ENCODE data around the gene NTRK2.

The NTRK2 gene

DNA sequence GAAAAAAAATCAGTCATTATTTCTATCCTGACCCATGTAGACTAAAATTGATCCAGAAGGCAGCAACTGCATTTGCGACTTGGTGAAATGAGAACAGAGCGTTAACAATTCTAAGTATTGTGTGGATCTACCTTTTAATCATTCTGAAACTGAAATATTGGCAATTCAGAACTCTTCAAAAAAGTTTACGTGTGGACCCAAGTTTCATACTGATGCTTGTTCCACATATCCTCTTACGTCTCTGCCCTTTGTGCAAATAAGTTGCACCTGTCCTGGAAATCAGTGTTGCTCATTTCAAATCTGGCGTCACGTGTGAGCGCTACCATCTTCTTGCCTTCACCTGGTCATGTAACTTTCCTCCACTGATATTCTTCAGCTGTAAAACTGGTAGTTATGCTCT lies 74.7 kb downstream of the NTRK2 start:
- Mint-ChIP-seq H3K9me3 (no peaks in the 10 kb centered on the region), H3K4me3 (no peak overlapping the region), H3K4me1 (no peaks in the 10 kb centered on the region), H3K27me3 (peaks cover 8% of the 10 kb centered on the region), H3K27ac (no peak overlapping the region)
- DNase-seq = no peak
- ATAC-seq = no peak

DNA sequence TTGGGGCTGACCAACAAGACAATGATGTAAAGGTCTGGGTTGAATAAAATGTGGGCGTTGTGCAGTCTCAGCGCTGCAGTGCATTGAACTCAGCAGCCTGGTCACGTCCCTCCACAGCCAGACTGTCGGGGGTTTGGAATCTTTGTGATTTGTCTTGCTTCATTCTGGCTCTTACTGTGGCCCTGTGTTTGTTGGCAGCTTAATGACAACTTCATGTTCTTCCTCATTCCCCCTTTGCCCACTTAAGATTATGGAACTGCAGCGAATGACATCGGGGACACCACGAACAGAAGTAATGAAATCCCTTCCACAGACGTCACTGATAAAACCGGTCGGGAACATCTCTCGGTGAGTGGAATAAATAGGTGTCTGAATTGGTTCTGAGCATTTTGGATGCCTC lies 75.2 kb downstream of the NTRK2 start:
- H3K27me3 Mint-ChIP-seq = peaks cover 8% of the 10 kb centered on the region
- no peaks in the 10 kb centered on the region for H3K9me3 Mint-ChIP-seq
- no peak overlapping the region for H3K4me3 Mint-ChIP-seq
- H3K4me1 Mint-ChIP-seq = no peaks in the 10 kb centered on the region
- H3K27ac Mint-ChIP-seq = no peak overlapping the region
- ATAC-seq = no peak
- DNase-seq = no peak

DNA sequence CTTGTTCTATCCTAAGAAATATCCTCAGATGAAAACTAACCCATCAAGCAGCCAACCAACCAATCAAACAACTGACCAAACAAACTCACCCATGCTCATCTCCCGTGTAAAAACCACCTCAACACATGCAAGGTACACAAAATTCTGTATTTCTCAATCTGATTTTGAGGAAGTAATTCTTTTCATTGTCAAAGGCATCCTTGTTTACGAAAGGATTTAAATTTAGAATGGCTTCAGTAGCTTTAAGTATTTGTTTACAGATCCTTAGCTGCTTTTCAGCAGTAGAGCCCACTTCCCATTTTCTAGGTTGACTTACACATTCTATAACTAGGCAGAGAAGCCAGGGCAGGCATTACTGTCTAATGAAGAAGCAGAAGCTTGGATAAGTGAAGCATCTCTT lies 78.6 kb downstream of the NTRK2 start:
- peaks cover 16% of the 10 kb centered on the region for H3K27me3 Mint-ChIP-seq
- ATAC-seq (no peak), DNase-seq (no peak)
- H3K4me1 Mint-ChIP-seq = no peaks in the 10 kb centered on the region
- H3K27ac Mint-ChIP-seq = no peak overlapping the region
- no peaks in the 10 kb centered on the region for H3K9me3 Mint-ChIP-seq
- no peak overlapping the region for H3K4me3 Mint-ChIP-seq

DNA sequence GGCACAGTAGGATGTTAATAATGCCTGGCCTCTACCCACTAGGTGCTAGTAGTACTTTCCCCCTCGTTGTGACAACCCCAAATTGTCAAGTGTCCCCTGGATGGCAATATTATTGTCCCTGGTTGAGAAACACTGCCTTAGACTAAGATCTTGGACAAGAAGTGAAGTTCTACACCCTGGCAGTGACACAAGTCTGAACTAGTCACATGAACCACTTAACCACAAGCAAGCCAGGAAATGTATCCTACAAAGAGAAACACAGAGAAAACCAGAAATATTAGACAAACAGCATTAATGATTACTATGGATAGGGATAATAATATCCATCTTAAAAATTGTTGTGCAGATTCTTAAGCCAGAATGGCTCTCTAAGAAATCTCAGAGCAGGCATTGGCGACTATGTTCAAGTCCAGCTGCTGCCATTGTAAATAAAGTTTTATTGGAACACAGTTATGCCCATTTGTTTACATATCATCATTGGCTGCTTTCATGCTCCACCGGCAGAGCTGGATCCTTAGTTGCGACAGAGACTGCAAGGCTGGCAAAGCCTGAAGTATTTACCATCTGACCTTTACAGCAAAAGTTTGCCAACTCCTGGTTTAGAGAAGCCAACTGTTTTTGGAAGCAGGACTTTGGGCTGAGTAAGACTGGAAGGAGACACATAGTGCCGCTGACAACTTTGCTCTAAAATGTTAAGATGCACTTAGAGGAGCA lies 80.8 kb downstream of the NTRK2 start:
- H3K4me3 Mint-ChIP-seq = no peak overlapping the region
- ATAC-seq (no peak), DNase-seq (no peak)
- H3K27me3 Mint-ChIP-seq = peaks cover 22% of the 10 kb centered on the region
- no peak overlapping the region for H3K27ac Mint-ChIP-seq
- no peaks in the 10 kb centered on the region for H3K9me3 Mint-ChIP-seq
- H3K4me1 Mint-ChIP-seq = no peaks in the 10 kb centered on the region

DNA sequence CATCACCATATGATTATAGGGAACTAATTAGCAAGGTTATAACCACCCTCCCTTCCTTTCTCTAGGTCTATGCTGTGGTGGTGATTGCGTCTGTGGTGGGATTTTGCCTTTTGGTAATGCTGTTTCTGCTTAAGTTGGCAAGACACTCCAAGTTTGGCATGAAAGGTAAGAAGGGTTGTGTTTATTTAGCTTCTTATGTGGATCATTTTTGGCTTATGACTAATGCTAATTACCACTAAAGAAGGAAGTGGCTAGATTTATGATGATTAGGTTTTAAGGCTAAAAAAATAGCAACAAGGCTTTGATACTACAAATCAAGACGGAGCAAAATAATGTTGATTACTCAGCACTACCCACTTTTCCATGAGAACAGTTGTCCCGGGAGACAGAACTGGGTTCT lies 82.4 kb downstream of the NTRK2 start:
- H3K27ac Mint-ChIP-seq = no peak overlapping the region
- H3K4me1 Mint-ChIP-seq = no peaks in the 10 kb centered on the region
- peaks cover 22% of the 10 kb centered on the region for H3K27me3 Mint-ChIP-seq
- DNase-seq (no peak), ATAC-seq (no peak)
- H3K9me3 Mint-ChIP-seq = no peaks in the 10 kb centered on the region
- H3K4me3 Mint-ChIP-seq = no peak overlapping the region

DNA sequence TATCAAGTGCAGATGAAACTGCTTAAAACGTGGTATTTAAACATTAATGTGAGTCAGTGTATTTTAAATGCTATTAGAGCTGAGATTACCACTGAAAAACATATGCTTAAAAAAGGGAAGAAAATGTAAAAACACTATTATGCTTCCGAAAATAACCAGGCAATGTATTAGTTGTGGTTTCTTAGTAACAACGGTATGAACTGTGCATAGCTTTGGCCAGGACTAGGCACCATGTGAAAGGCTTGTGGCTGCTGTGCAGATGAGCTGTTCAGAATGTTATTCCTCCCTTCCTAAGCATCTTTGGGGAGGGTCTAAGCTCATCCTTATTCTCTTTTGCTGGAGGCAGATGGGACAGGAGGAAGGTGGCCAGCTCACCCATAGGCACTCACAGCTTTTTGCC lies 84.9 kb downstream of the NTRK2 start:
- peaks cover 14% of the 10 kb centered on the region for H3K27me3 Mint-ChIP-seq
- no peaks in the 10 kb centered on the region for H3K9me3 Mint-ChIP-seq
- ATAC-seq (no peak), DNase-seq (no peak)
- peaks cover 2% of the 10 kb centered on the region for H3K4me1 Mint-ChIP-seq
- H3K4me3 Mint-ChIP-seq = no peak overlapping the region
- H3K27ac Mint-ChIP-seq = no peak overlapping the region

DNA sequence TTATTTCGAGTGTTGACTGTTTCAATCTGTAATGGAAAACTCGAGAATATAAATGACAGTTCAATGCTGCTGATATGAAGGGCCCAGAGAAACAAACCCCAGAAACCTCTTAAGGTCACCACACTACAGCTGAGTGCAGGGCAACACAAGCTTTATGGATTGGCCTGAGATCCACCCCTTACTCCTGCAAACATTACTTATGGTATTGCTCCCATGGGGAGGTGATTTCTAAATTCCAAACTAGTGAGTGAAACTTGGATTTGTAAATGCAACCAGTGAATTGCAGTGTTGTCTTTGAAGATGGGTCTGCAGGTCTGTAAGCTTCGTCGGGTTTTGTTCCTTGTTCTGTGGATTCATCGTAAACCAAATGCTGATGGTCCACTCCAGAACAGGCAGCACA lies 85.4 kb downstream of the NTRK2 start:
- no peak overlapping the region for H3K4me3 Mint-ChIP-seq
- ATAC-seq (no peak), DNase-seq (no peak)
- H3K4me1 Mint-ChIP-seq = peaks cover 6% of the 10 kb centered on the region
- no peak overlapping the region for H3K27ac Mint-ChIP-seq
- H3K27me3 Mint-ChIP-seq = peaks cover 14% of the 10 kb centered on the region
- no peaks in the 10 kb centered on the region for H3K9me3 Mint-ChIP-seq

DNA sequence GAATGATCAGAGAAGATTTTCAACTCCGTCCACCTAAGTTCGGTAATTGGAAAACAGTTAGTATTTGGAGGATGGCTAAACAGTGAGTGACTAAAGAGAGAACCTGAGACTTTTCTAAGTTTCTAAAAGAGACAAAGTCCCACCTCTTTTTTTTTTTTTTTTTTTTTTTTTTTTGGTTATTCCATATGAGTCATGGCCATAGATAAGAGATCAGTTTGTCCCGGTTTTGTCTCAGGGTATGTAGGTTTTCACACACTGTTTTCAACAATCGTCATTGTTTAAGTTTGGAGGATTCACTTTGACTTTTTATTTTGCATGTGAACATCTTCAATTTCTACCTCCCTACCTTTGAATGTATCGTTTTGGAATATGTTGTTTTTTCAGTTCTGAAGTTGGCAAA lies 85.9 kb downstream of the NTRK2 start:
- ATAC-seq (no peak), DNase-seq (no peak)
- H3K27ac Mint-ChIP-seq = no peak overlapping the region
- H3K27me3 Mint-ChIP-seq = peaks cover 14% of the 10 kb centered on the region
- H3K9me3 Mint-ChIP-seq = no peaks in the 10 kb centered on the region
- H3K4me1 Mint-ChIP-seq = peaks cover 8% of the 10 kb centered on the region
- no peak overlapping the region for H3K4me3 Mint-ChIP-seq

DNA sequence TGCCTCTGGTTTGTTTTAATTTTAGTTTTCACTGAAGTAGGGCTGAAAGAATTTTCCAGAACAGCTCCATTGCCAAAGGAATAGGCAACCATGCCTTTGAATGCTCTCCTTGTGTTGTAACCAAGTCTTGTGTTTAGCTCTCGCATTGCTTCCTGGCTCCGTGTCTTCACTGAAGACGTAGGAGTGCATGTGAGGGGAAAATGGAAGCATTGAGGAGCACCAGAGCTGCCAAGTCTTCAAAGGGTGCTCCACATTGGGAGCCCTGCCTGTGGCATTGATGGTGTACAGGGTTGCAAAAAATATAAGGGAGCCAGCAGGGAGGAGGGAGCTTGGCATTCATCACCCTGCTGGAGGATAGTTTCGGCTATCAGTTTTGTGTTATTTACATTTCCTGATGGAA lies 86.6 kb downstream of the NTRK2 start:
- peaks cover 8% of the 10 kb centered on the region for H3K4me1 Mint-ChIP-seq
- H3K9me3 Mint-ChIP-seq = peaks cover 0 to under 1% of the 10 kb centered on the region in 2 donors
- H3K4me3 Mint-ChIP-seq = no peak overlapping the region
- H3K27me3 Mint-ChIP-seq = peaks cover 14% of the 10 kb centered on the region
- DNase-seq (no peak), ATAC-seq (no peak)
- H3K27ac Mint-ChIP-seq = peak overlapping the region in 1 of 2 donors; percentile 19

DNA sequence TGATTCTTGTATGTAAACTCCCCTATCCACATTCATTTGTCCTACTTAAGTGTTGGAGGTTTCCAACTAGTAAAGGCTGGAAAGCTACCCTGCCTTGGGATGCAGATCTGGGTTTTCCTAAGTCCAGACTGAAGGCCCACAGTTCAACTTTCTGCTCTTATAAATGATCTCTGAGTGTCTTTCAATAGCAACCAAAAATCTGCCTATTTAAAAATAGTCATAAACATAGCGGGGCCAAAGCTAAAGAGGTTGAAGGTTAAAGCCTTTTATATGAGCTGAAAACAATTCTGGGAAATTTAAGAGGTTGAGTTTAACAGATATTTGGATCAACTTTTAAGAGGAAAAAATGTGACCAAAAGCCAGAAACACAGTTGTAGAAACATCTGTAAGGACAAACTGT lies 87.2 kb downstream of the NTRK2 start:
- DNase-seq (no peak), ATAC-seq (no peak)
- H3K4me3 Mint-ChIP-seq = no peak overlapping the region
- peaks cover 8% of the 10 kb centered on the region for H3K4me1 Mint-ChIP-seq
- H3K27me3 Mint-ChIP-seq = peaks cover 16% of the 10 kb centered on the region
- no peak overlapping the region for H3K27ac Mint-ChIP-seq
- peaks cover 0 to 6% of the 10 kb centered on the region in 2 donors for H3K9me3 Mint-ChIP-seq

DNA sequence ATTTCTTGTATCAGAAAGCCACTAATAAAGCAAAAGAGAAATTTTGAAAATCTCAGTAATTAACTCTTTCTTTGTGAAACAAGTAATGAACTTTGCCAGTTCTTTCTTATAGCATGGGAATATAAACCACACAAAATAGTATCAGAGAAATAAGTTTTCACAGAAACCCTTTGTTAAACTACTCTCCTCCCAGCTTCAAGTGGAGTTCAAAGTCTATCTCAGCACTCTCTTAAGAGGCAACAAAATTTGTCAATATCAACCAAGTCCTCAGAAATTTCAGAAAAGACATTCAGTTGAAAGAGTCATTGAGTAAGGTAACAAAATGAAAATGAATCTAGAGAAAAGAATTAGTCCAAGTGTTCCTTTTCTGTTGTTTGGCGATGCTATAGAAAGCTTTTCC lies 89.3 kb downstream of the NTRK2 start:
- Mint-ChIP-seq H3K4me1 (peaks cover 8% of the 10 kb centered on the region), H3K9me3 (peaks cover 0 to 19% of the 10 kb centered on the region in 2 donors), H3K27ac (peak overlapping the region in 1 of 2 donors; percentile 67), H3K4me3 (no peak overlapping the region), H3K27me3 (peaks cover 8% of the 10 kb centered on the region)
- ATAC-seq (no peak), DNase-seq (no peak)

DNA sequence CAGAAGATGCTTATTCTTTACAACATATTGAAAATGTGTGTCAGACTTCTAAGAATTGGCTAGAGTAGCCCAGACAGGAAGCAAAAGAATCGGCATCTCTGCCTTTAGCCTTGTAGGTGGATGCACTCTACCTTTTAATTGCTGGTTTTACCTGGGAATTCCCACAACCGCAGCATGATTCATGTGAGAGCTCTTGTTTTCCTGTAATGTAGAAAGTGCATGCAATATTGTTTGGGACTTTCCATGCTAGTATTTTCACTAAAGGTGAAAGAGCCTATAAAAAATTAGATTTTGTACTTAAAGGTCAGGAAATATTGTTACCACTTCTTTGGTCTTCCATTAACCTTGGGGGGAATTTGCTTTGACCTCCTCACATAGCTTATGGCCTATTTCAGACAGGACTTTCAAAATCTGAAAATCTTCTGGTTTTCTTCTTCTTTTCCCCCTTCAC lies 89.8 kb downstream of the NTRK2 start:
- peaks cover 0 to 19% of the 10 kb centered on the region in 2 donors for H3K9me3 Mint-ChIP-seq
- ATAC-seq = peak; percentile 80
- peak; percentile 8 to 40 for DNase-seq
- H3K27ac Mint-ChIP-seq = peak overlapping the region in 1 of 2 donors; percentile 67
- peaks cover 8% of the 10 kb centered on the region for H3K27me3 Mint-ChIP-seq
- peak overlapping the region in 1 of 2 donors; percentile 30 for H3K4me3 Mint-ChIP-seq
- H3K4me1 Mint-ChIP-seq = peaks cover 8% of the 10 kb centered on the region

DNA sequence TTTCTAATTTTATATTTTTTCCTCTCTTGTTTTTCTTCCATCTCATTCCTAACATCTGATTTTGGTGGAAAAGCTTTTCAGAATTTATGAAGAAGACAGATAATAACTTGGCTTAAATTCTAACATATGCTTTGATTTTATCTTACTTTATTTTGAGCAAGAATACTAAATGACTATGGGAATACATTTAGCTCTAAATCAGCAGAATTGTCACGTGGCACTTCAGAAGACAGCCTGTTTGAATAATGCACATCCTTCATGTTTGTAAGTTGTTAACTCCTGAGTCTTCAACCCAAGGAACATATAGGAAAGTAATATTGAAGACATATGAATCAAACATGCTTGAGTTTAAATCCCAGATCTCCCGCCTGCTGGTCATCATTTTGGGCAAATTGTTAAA lies 90.3 kb downstream of the NTRK2 start:
- H3K27ac Mint-ChIP-seq = peak overlapping the region in 1 of 2 donors; percentile 48

DNA sequence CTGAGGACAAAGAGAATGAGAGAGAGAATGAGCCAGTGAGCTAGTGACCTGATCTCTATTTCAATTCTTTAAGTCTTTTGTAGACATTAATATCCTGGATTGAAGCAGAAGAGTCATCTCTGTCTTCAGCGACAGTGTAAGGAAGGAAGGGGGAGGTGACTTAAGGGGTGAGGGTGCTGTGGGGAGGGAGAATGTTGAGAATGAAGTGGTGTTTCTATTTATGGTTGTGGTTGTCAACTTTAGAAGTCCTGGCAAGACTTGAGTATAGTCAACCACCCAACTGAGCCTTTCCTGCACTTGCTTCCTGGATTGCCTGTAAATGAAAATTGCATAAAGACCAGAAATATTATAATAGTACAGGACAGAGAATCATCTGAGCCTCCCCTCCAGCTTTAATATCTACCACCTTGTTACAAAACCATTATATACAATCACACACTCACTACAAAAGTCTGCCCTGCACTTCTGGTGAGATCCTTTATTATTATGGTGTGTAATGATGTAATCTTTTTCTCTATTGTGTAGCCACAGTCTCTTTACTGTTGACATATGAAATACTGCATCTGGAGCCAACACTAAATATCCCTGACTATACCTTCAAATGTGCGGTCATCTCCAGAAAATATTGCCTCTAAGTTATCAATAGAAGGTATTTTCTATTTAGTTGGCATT lies 91.7 kb downstream of the NTRK2 start:
- ATAC-seq (peak; percentile 77), DNase-seq (no peak)
- peak overlapping the region; percentile 6 to 12 for H3K27ac Mint-ChIP-seq
- H3K4me1 Mint-ChIP-seq = peaks cover 8% of the 10 kb centered on the region
- peaks cover 8% of the 10 kb centered on the region for H3K27me3 Mint-ChIP-seq
- H3K4me3 Mint-ChIP-seq = no peak overlapping the region
- peaks cover 0 to 19% of the 10 kb centered on the region in 2 donors for H3K9me3 Mint-ChIP-seq

More for the DNA sequence above, 90.3 kb downstream of the NTRK2 start:
- Mint-ChIP-seq H3K27me3 (peaks cover 8% of the 10 kb centered on the region), H3K4me1 (peaks cover 8% of the 10 kb centered on the region), H3K9me3 (peaks cover 0 to 19% of the 10 kb centered on the region in 2 donors), H3K4me3 (peak overlapping the region; percentile 4 to 30)
- no peak for ATAC-seq
- DNase-seq = no peak

DNA sequence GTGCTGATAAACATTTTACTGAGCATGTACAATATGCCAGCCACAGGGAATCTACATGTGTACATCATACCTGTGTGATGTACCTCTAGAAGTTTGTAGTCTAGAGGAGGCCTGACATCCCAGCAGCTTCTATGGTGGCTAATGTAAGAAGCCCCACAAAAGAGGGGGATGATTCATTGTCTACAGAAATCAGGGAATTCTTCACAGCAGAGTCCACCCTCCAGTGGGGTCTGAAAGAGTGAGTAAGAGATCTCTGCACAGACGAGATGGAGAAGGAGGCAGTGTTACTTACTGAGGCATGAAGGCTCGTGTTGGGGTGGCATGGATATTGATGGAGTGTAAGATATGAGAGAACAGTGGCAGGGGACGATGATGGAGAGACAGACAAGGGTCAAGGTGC lies 103.0 kb downstream of the NTRK2 start:
- H3K4me3 Mint-ChIP-seq = no peak overlapping the region
- no peak for ATAC-seq
- no peak for DNase-seq
- no peaks in the 10 kb centered on the region for H3K4me1 Mint-ChIP-seq
- H3K27ac Mint-ChIP-seq = no peak overlapping the region
- peaks cover 0 to 7% of the 10 kb centered on the region in 2 donors for H3K9me3 Mint-ChIP-seq
- peaks cover 32% of the 10 kb centered on the region for H3K27me3 Mint-ChIP-seq

DNA sequence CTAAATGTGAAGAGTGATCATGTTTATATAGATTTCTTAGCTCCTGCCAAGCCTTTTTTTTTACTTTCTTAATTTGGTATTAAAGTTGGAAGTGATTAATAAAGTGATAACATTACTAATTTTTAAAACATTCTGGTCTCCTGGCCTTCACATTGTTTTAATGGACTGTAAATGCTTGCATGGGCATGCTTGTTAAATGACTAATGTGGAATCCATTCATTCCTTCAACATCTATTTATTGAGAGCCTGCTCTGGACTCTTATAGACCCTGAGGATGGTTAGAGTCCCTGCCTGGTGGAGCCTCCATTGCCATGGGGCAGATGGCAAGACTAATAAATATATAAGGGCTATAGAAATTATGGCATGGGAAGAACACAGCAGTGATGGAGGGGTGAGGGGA lies 103.5 kb downstream of the NTRK2 start:
- ATAC-seq (no peak), DNase-seq (no peak)
- no peak overlapping the region for H3K4me3 Mint-ChIP-seq
- H3K4me1 Mint-ChIP-seq = no peaks in the 10 kb centered on the region
- H3K27me3 Mint-ChIP-seq = peaks cover 37% of the 10 kb centered on the region
- no peak overlapping the region for H3K27ac Mint-ChIP-seq
- H3K9me3 Mint-ChIP-seq = peaks cover 0 to 7% of the 10 kb centered on the region in 2 donors

Measured in stimulated activated naive CD8-positive, alpha-beta T cell treated with anti-CD3 and anti-CD28 coated beads, Interleukin-15, amount 100 ng/mL, for 72 hours (primary cell).